ENCODE measurements around the gene ATP8B1. TPM values are rescaled to one million over a fixed set of nuclear protein-coding genes. Genes with fewer than 3 reads are reported as not detected.
A peak's percentile ranks its signal among the peaks of the same experiment; 100 is the strongest.

Gene ATP8B1
- total RNA-seq, 2 experiments from 2014 or later = not detected

- Mint-ChIP-seq H3K4me1 (ENCODE audit: low read depth) (no peaks in the 10 kb centered on the region), H3K27ac (no peak overlapping the region), H3K27me3 (no peaks in the 10 kb centered on the region), H3K9me3 (no peaks in the 10 kb centered on the region), H3K4me3 (no peak overlapping the region), H3K36me3 (ENCODE audit: low read depth) (no peaks in the 10 kb centered on the region)
- Histone ChIP-seq H3K4me1 (ENCODE audit: insufficient read depth, low read length) (no peaks in the 10 kb centered on the region), H3K9me3 (ENCODE audit: control insufficient read depth in 1 of 2, insufficient read depth in 1 of 2, low read length in 2 of 2) (no peaks in the 10 kb centered on the region), H3K4me3 (ENCODE audit: low read length) (no peak overlapping the region), H3K27ac (ENCODE audit: low read depth in 1 of 2, low read length in 2 of 2) (no peak overlapping the region), H3K27me3 (ENCODE audit: control insufficient read depth in 1 of 2, insufficient read depth in 2 of 2, low read length in 2 of 2) (no peaks in the 10 kb centered on the region), H3K36me3 (ENCODE audit: insufficient read depth, low read length) (no peaks in the 10 kb centered on the region)
- ATAC-seq (ENCODE audit: poor library complexity) (no peak), DNase-seq (no peak)
- intact Hi-C loops (cut with DNase I, micrococcal nuclease) = no loop called here
- ChIA-PET CTCF (no interaction called here), POLR2A (no interaction called here)
- no peak for TF ChIP-seq CTCF (IDR thresholded peaks at IDR 0.05)
Observed at GRCh38 chr18:57749604-57749970, 53.5 kb downstream of the ATP8B1 start.

GRCh38 chr18:57748770-57749603, 54.1 kb downstream of the ATP8B1 start:
- POLR2A ChIA-PET = no interaction called here
- no peaks in the 10 kb centered on the region for H3K36me3 ChIP-seq (ENCODE audit: insufficient read depth, low read length)
- Mint-ChIP-seq H3K4me3 (no peak overlapping the region), H3K27ac (no peak overlapping the region), H3K27me3 (no peaks in the 10 kb centered on the region), H3K36me3 (ENCODE audit: low read depth) (no peaks in the 10 kb centered on the region), H3K4me1 (ENCODE audit: low read depth) (no peaks in the 10 kb centered on the region), H3K9me3 (no peaks in the 10 kb centered on the region)
- no peaks in the 10 kb centered on the region for H3K9me3 ChIP-seq (ENCODE audit: control insufficient read depth in 1 of 2, insufficient read depth in 1 of 2, low read length in 2 of 2)
- DNase-seq = peak in 2 of 14 experiments; percentile 16 to 20
- H3K4me1 ChIP-seq (ENCODE audit: insufficient read depth, low read length) = no peaks in the 10 kb centered on the region
- H3K27ac ChIP-seq (ENCODE audit: low read depth in 1 of 2, low read length in 2 of 2) = no peak overlapping the region
- H3K27me3 ChIP-seq (ENCODE audit: control insufficient read depth in 1 of 2, insufficient read depth in 2 of 2, low read length in 2 of 2) = no peaks in the 10 kb centered on the region
- TF ChIP-seq CTCF (IDR thresholded peaks at IDR 0.05) = no peak
- intact Hi-C loops (cut with DNase I, micrococcal nuclease) = no loop called here
- CTCF ChIA-PET = no interaction called here
- no peak overlapping the region for H3K4me3 ChIP-seq (ENCODE audit: low read length)
- no peak for ATAC-seq (ENCODE audit: poor library complexity)

- no peaks in the 10 kb centered on the region for H3K9me3 ChIP-seq (ENCODE audit: control insufficient read depth in 1 of 2, insufficient read depth in 1 of 2, low read length in 2 of 2)
- H3K4me3 ChIP-seq (ENCODE audit: low read length) = no peak overlapping the region
- Mint-ChIP-seq H3K27ac (no peak overlapping the region), H3K27me3 (no peaks in the 10 kb centered on the region), H3K4me3 (no peak overlapping the region), H3K36me3 (ENCODE audit: low read depth) (no peaks in the 10 kb centered on the region), H3K9me3 (no peaks in the 10 kb centered on the region), H3K4me1 (ENCODE audit: low read depth) (no peaks in the 10 kb centered on the region)
- H3K36me3 ChIP-seq (ENCODE audit: insufficient read depth, low read length) = no peaks in the 10 kb centered on the region
- H3K4me1 ChIP-seq (ENCODE audit: insufficient read depth, low read length) = no peaks in the 10 kb centered on the region
- intact Hi-C loops (cut with DNase I, micrococcal nuclease) = no loop called here
- DNase-seq = no peak
- TF ChIP-seq CTCF (IDR thresholded peaks at IDR 0.05) = no peak
- H3K27ac ChIP-seq (ENCODE audit: low read depth in 1 of 2, low read length in 2 of 2) = no peak overlapping the region
- H3K27me3 ChIP-seq (ENCODE audit: control insufficient read depth in 1 of 2, insufficient read depth in 2 of 2, low read length in 2 of 2) = no peaks in the 10 kb centered on the region
- POLR2A ChIA-PET = no interaction called here
- CTCF ChIA-PET = no interaction called here
- no peak for ATAC-seq (ENCODE audit: poor library complexity)
Observed at GRCh38 chr18:57747809-57748680, 55.1 kb downstream of the ATP8B1 start.
